Common myeloid progenitor, CD34-positive (primary cell): ENCODE results near the gene PEMT.

Source experiments
- CTCF ChIA-PET: fragments of 350-600 bp; sonication (Branson Sonifier 250); formaldehyde crosslinking; loops from one replicate; lab custom pipeline; 2021; ENCODE audit warnings: antibody characterized with exemption; lab: Charles Lee
- POLR2A ChIA-PET: fragments of 350-600 bp; sonication (Branson Sonifier 250); formaldehyde crosslinking; loops from one replicate; lab custom pipeline; 2021; ENCODE audit warnings: antibody characterized with exemption; lab: Charles Lee
- DNase-seq, 3 donors: peaks; one replicate each; pipeline versions ENCODE4 v3.0.0 to v3.0.0-alpha.2; 2013
- H3K27ac ChIP-seq, 2 experiments: 1 replicate in 1 of 2; 2 replicates in 1 of 2; pipeline ENCODE4 v1.7.0; 2013; ENCODE audit warnings: inconsistent platforms in 2 of 2, low read length in 2 of 2, mild to moderate bottlenecking in 2 of 2, low read depth in 1 of 2, moderate library complexity in 1 of 2; ENCODE audit not compliant: severe bottlenecking in 2 of 2, insufficient read depth in 1 of 2, poor library complexity in 1 of 2
- H3K27me3 ChIP-seq, 5 experiments: replicated peaks in 2 of 5; 1 replicate in 3 of 5; 2 replicates in 2 of 5; pipeline versions ENCODE4 v1.6.1 to v1.7.0; 2013; ENCODE audit warnings: low read length in 4 of 5, mild to moderate bottlenecking in 2 of 5, moderate library complexity in 2 of 5, inconsistent platforms in 1 of 5; ENCODE audit not compliant: insufficient read depth in 5 of 5, control insufficient read depth in 4 of 5
- H3K36me3 ChIP-seq, 4 experiments: 1 replicate in 2 of 4; 2 replicates in 2 of 4; pipeline versions ENCODE4 v1.6.1 to v1.7.0; 2013; ENCODE audit warnings: low read length in 3 of 4, control low read depth in 1 of 4, mild to moderate bottlenecking in 1 of 4; ENCODE audit not compliant: control insufficient read depth in 4 of 4, insufficient read depth in 4 of 4
- H3K4me1 ChIP-seq, 4 experiments: 1 replicate in 3 of 4; 2 replicates in 1 of 4; pipeline versions ENCODE4 v1.6.1 to v1.7.1; 2013; ENCODE audit warnings: low read length in 3 of 4, mild to moderate bottlenecking in 3 of 4, control low read depth in 1 of 4, inconsistent platforms in 1 of 4, moderate library complexity in 1 of 4; ENCODE audit not compliant: control insufficient read depth in 4 of 4, insufficient read depth in 4 of 4; ENCODE audit errors: control extremely low read depth in 1 of 4
- H3K4me3 ChIP-seq, 7 experiments: 1 replicate in 4 of 7; 2 replicates in 3 of 7; pipeline versions ENCODE4 v1.5.1 to v1.7.0; 2013; ENCODE audit warnings: mild to moderate bottlenecking in 7 of 7, low read length in 6 of 7, moderate library complexity in 6 of 7, inconsistent platforms in 2 of 7, low read depth in 2 of 7, control low read depth in 1 of 7; ENCODE audit not compliant: insufficient read depth in 4 of 7, control insufficient read depth in 1 of 7; ENCODE audit errors: extremely low read depth in 1 of 7
- H3K9me3 ChIP-seq, 5 experiments: 1 replicate in 4 of 5; 2 replicates in 1 of 5; pipeline versions ENCODE4 v1.6.1 to v1.7.1; 2013; ENCODE audit warnings: low read length in 4 of 5, mild to moderate bottlenecking in 2 of 5, inconsistent platforms in 1 of 5, low read depth in 1 of 5, moderate library complexity in 1 of 5; ENCODE audit not compliant: control insufficient read depth in 4 of 5, insufficient read depth in 2 of 5; ENCODE audit errors: control extremely low read depth in 1 of 5
- WGBS: methylation state at CpG from one replicate; pipeline ENCODE4 v1.1.5; 2013; ENCODE audit not compliant: insufficient coverage; 5-methylcytosine and 5-hydroxymethylcytosine counted together

PEMT gene

DNA sequence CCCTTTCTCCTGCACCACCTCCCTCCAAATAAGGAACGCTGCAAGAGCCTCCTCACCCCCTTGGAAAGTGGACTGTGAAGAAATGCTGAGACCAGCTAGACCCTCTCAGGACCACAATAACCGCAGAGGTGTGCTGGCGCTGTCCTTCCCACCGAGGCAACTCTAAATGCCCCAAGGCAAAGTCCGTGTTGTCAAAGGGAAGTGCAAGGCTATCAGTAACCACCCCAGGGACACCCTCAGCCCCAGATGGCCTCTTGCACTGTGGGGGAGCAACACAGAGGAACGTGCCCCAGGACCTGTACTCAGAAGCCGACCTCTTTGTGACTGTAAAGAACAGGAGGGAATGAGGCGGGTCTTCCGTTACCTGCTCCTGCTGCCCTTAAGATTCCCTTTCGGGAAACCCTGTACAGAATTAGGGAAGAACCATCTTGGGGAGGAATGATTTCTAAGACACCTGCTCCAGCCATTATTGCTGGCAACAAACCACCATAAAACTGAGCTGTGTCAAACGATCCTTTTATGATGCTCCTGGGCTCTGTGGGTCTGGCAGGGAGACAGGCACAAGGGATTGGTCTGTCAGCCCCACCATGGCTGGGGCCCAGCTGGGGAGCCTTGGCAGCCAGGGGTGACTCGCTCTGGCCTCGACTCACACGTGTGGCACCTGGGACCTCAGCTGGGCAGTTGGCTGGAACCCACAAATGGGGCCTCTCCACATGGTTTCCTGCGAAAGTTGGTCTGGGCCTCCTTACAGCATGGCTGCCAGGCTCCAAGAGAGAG lies 129.3 kb downstream of the PEMT start:
- peak in 1 of 3 donors; percentile 18 for DNase-seq
- H3K27me3 ChIP-seq = peaks cover 0 to 2% (median 0%) of the 10 kb centered on the region in 5 experiments
- peaks cover 0 to 3% (median 0%) of the 10 kb centered on the region in 4 experiments for H3K4me1 ChIP-seq
- no peaks in the 10 kb centered on the region for H3K9me3 ChIP-seq
- ChIA-PET POLR2A (interaction anchor here (0.6 kb wide), 1 partner anchor 11 kb away, joined by 3 read pairs; no protein-coding TSS in a partner anchor), CTCF (interaction anchor here (1.2 kb wide), 1 partner anchor 13 kb away, joined by 3 read pairs; no protein-coding TSS in a partner anchor)
- H3K36me3 ChIP-seq = no peaks in the 10 kb centered on the region
- WGBS = 97% methylated on average over 13 of the region's 15 CpGs
- H3K4me3 ChIP-seq = no peak overlapping the region
- H3K27ac ChIP-seq = no peak overlapping the region

DNA sequence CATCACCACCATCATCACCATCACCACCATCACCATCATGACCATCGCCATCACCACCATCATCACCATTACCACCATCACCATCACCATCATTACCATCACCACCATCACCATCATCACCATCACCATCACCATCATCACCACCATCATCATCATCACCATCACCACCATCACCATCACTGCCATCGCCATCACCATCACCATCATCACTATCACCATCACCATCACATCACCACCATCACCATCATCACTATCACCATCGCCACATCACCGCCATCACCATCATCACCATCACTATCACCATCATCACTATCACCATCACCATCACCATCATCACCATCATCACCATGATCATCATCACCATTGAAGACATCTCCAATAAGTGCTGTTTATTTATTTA lies 131.5 kb downstream of the PEMT start:
- Histone ChIP-seq H3K27me3 (peaks cover 0 to 2% (median 0%) of the 10 kb centered on the region in 5 experiments), H3K4me1 (peaks cover 0 to 3% (median 0%) of the 10 kb centered on the region in 4 experiments), H3K36me3 (no peaks in the 10 kb centered on the region), H3K27ac (no peak overlapping the region), H3K4me3 (no peak overlapping the region), H3K9me3 (no peaks in the 10 kb centered on the region)
- ChIA-PET POLR2A (no interaction called here), CTCF (no interaction called here)
- 100% methylated on average over 2 of the region's 4 CpGs for WGBS
- DNase-seq = no peak

DNA sequence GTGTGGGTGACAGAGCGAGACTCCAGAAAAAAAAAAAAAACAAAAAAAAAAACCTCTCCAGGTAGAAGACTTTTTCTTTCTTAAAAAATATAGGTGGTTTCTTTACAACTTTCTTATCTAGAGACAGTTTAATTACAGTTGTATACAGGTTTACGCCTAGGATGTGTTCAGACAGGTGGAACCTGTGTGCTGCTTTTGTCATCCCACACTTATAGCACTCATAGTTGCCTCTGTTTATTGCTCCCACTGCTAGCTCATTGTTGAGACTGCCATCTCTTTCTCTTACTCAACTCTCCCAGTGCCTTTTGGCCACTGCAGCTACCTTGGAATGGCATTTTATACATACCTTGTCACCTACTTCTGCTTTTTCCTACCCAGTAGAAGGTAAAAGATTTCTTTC lies 133.8 kb downstream of the PEMT start:
- POLR2A ChIA-PET = no interaction called here
- CTCF ChIA-PET = interaction anchor here (0.9 to 1.1 kb wide), 2 partner anchors 11 to 39 kb away, joined by 3 read pairs; no protein-coding TSS in a partner anchor

DNA sequence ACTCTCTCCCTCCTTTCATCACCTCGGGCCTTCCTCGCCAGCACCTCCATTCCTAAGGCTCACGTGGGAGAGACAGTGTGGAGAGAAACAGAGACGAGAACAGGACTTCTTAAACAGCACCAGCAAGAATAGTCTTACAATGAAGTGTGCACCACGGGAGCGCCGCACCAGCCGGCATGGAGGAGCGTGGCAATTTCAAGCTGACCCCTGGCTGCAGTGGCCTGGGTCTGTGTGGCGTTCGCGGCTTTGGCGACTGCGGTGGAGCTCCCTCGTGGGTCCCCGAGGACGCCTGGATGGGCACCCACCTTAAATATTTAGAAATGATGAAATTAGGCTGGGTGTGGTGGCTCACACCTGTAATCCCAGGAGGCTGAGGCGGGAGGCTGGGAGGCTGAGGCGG lies 135.3 kb downstream of the PEMT start:
- WGBS = 96% methylated on average over 18 of the region's 19 CpGs
- Histone ChIP-seq H3K36me3 (no peaks in the 10 kb centered on the region), H3K4me3 (no peak overlapping the region), H3K9me3 (no peaks in the 10 kb centered on the region), H3K27me3 (no peaks in the 10 kb centered on the region), H3K27ac (no peak overlapping the region), H3K4me1 (no peaks in the 10 kb centered on the region)
- POLR2A ChIA-PET = no interaction called here
- CTCF ChIA-PET = interaction anchor here (1.4 to 3.4 kb wide), 3 partner anchors 11 to 101 kb away, joined by 5 to 13 read pairs (median 6); no protein-coding TSS in a partner anchor
- DNase-seq = no peak

More for the DNA sequence above, 133.8 kb downstream of the PEMT start:
- Histone ChIP-seq H3K27me3 (no peaks in the 10 kb centered on the region), H3K4me3 (no peak overlapping the region), H3K36me3 (no peaks in the 10 kb centered on the region), H3K9me3 (no peaks in the 10 kb centered on the region), H3K27ac (no peak overlapping the region), H3K4me1 (peaks cover 0 to 3% (median 0%) of the 10 kb centered on the region in 4 experiments)
- DNase-seq = peak in 2 of 3 donors; percentile 9 to 23
- 100% methylated on average over 1 of the region's 2 CpGs for WGBS
